CD8-positive, alpha-beta memory T cell (primary cell): ENCODE measurements around the gene DPYD. TPM values are rescaled to one million over a fixed set of nuclear protein-coding genes. Genes with fewer than 3 reads are reported as not detected.
A peak's percentile ranks its signal among the peaks of the same experiment; 100 is the strongest.

ENCODE experiments used
- CTCF ChIA-PET: fragments of 350-600 bp; sonication (Branson Sonifier 250); formaldehyde crosslinking; loops from one replicate; lab custom pipeline; 2021; ENCODE audit warnings: antibody characterized with exemption; lab: Charles Lee
- POLR2A ChIA-PET: fragments of 350-600 bp; sonication (Branson Sonifier 250); formaldehyde crosslinking; loops from one replicate; lab custom pipeline; 2021; ENCODE audit warnings: antibody characterized with exemption; lab: Charles Lee
- DNase-seq, 5 donors: peaks; one replicate each; pipeline versions ENCODE4 v3.0.0 to v3.0.0-alpha.2; 2020 to 2022; ENCODE audit warnings: mixed read lengths in 1 of 5
- H3K27ac ChIP-seq: one replicate; pipeline ENCODE4 v1.7.0; 2013; ENCODE audit warnings: low read depth, mild to moderate bottlenecking, low read length, moderate library complexity
- H3K27me3 ChIP-seq: 2 replicates; pipeline ENCODE4 v1.7.0; 2013; ENCODE audit warnings: low read length, mild to moderate bottlenecking; ENCODE audit not compliant: insufficient read depth, poor library complexity, severe bottlenecking
- H3K36me3 ChIP-seq: 2 replicates; pipeline ENCODE4 v1.7.0; 2013; ENCODE audit warnings: mild to moderate bottlenecking, low read length, moderate library complexity; ENCODE audit not compliant: insufficient read depth
- H3K4me1 ChIP-seq: 2 replicates; pipeline ENCODE4 v1.7.0; 2013; ENCODE audit warnings: mild to moderate bottlenecking, low read length, moderate library complexity; ENCODE audit not compliant: insufficient read depth
- H3K4me3 ChIP-seq: 2 replicates; pipeline ENCODE4 v1.7.0; 2013; ENCODE audit warnings: mild to moderate bottlenecking, low read length
- H3K9me3 ChIP-seq: 2 replicates; pipeline ENCODE4 v1.7.0; 2013; ENCODE audit warnings: mild to moderate bottlenecking, low read length
- H3K27ac Mint-ChIP-seq, 8 donors: one replicate each; pipeline ENCODE4 v1.8.0; 2020 to 2021; ENCODE audit warnings: mixed read lengths in 8 of 8, mild to moderate bottlenecking in 6 of 8, inconsistent platforms in 3 of 8, moderate library complexity in 3 of 8
- H3K27me3 Mint-ChIP-seq, 2 donors: one replicate each; pipeline ENCODE4 v1.8.0; 2020 to 2021; ENCODE audit warnings: mixed read lengths in 2 of 2, mild to moderate bottlenecking in 1 of 2, moderate library complexity in 1 of 2
- H3K36me3 Mint-ChIP-seq, 3 donors: one replicate each; pipeline ENCODE4 v1.8.0; 2020 to 2021; ENCODE audit warnings: mixed read lengths in 3 of 3, inconsistent platforms in 1 of 3, mild to moderate bottlenecking in 1 of 3
- H3K4me1 Mint-ChIP-seq, 3 donors: one replicate each; pipeline ENCODE4 v1.8.0; 2020 to 2021; ENCODE audit warnings: mixed read lengths in 3 of 3, inconsistent platforms in 1 of 3, mild to moderate bottlenecking in 1 of 3
- H3K4me3 Mint-ChIP-seq, 7 donors: one replicate each; pipeline ENCODE4 v1.8.0; 2020 to 2021; ENCODE audit warnings: mixed read lengths in 7 of 7, mild to moderate bottlenecking in 6 of 7, moderate library complexity in 4 of 7, inconsistent platforms in 2 of 7
- H3K9me3 Mint-ChIP-seq, 5 donors: one replicate each; pipeline ENCODE4 v1.8.0; 2020 to 2022; ENCODE audit warnings: mixed read lengths in 5 of 5, mild to moderate bottlenecking in 3 of 5, moderate library complexity in 2 of 5, inconsistent platforms in 1 of 5
- polyA plus RNA-seq: library from polyadenylated mRNA; unstranded; fragments of 300-500 nt; fragmentation: Illumina TruSeq; gene quantifications from one replicate; pipeline ENCODE4 v1.2.3, GENCODE V29; 2021
- total RNA-seq, 2 experiments: library from RNA; stranded (reverse); gene quantifications; one replicate each; pipeline ENCODE4 v1.2.3, GENCODE V29; 2021

Gene DPYD
- total and polyA plus RNA-seq, 3 experiments from 2014 or later: 9.6 to 43.9 (median 10.3) TPM

GRCh38 chr1:97277891-97278654 lies 642.8 kb downstream of the DPYD start:
- H3K36me3 Mint-ChIP-seq: peaks cover 29 to 61% (median 45%) of the 10 kb centered on the region in 3 donors
- Histone ChIP-seq H3K4me1 (no peaks in the 10 kb centered on the region), H3K36me3 (peaks cover 4% of the 10 kb centered on the region), H3K27me3 (no peaks in the 10 kb centered on the region), H3K27ac (no peak overlapping the region), H3K9me3 (no peaks in the 10 kb centered on the region), H3K4me3 (no peak overlapping the region)
- H3K9me3 Mint-ChIP-seq: peaks cover 0 to 5% (median 3%) of the 10 kb centered on the region in 5 donors
- no peak overlapping the region for H3K27ac Mint-ChIP-seq
- H3K4me1 Mint-ChIP-seq: peaks cover 0 to 2% (median 0%) of the 10 kb centered on the region in 3 donors
- no peak overlapping the region for H3K4me3 Mint-ChIP-seq
- ChIA-PET CTCF (no interaction called here), POLR2A (no interaction called here)
- DNase-seq: no peak
- H3K27me3 Mint-ChIP-seq: no peaks in the 10 kb centered on the region

GRCh38 chr1:97271916-97272788 lies 648.7 kb downstream of the DPYD start:
- Histone ChIP-seq H3K27ac (no peak overlapping the region), H3K36me3 (peaks cover 4% of the 10 kb centered on the region), H3K27me3 (no peaks in the 10 kb centered on the region), H3K4me1 (no peaks in the 10 kb centered on the region), H3K9me3 (no peaks in the 10 kb centered on the region), H3K4me3 (no peak overlapping the region)
- ChIA-PET CTCF (no interaction called here), POLR2A (no interaction called here)
- Mint-ChIP-seq H3K4me3 (no peak overlapping the region), H3K27me3 (no peaks in the 10 kb centered on the region), H3K27ac (peak overlapping the region in 1 of 8 donors; percentile 62), H3K4me1 (no peaks in the 10 kb centered on the region), H3K9me3 (peaks cover 0 to 3% (median under 1%) of the 10 kb centered on the region in 5 donors), H3K36me3 (peaks cover 24 to 64% (median 43%) of the 10 kb centered on the region in 3 donors)
- no peak for DNase-seq

GRCh38 chr1:97270508-97271307 lies 650.1 kb downstream of the DPYD start:
- Histone ChIP-seq H3K9me3 (no peaks in the 10 kb centered on the region), H3K4me3 (no peak overlapping the region), H3K27ac (no peak overlapping the region), H3K4me1 (no peaks in the 10 kb centered on the region), H3K27me3 (no peaks in the 10 kb centered on the region), H3K36me3 (peaks cover 4% of the 10 kb centered on the region)
- Mint-ChIP-seq H3K4me3 (no peak overlapping the region), H3K4me1 (no peaks in the 10 kb centered on the region), H3K27ac (no peak overlapping the region), H3K9me3 (peaks cover 0 to 2% (median 0%) of the 10 kb centered on the region in 5 donors), H3K36me3 (peaks cover 20 to 51% (median 32%) of the 10 kb centered on the region in 3 donors), H3K27me3 (no peaks in the 10 kb centered on the region)
- ChIA-PET POLR2A (no interaction called here), CTCF (no interaction called here)
- no peak for DNase-seq

GRCh38 chr1:97265630-97266029 lies 655.2 kb downstream of the DPYD start:
- Histone ChIP-seq H3K4me3 (no peak overlapping the region), H3K27me3 (no peaks in the 10 kb centered on the region), H3K4me1 (no peaks in the 10 kb centered on the region), H3K9me3 (no peaks in the 10 kb centered on the region), H3K36me3 (no peaks in the 10 kb centered on the region), H3K27ac (no peak overlapping the region)
- peaks cover 0 to 2% (median 0%) of the 10 kb centered on the region in 5 donors for H3K9me3 Mint-ChIP-seq
- no peak for DNase-seq
- ChIA-PET CTCF (no interaction called here), POLR2A (no interaction called here)
- H3K36me3 Mint-ChIP-seq: peaks cover 16 to 32% (median 18%) of the 10 kb centered on the region in 3 donors
- no peaks in the 10 kb centered on the region for H3K4me1 Mint-ChIP-seq
- H3K27ac Mint-ChIP-seq: no peak overlapping the region
- no peaks in the 10 kb centered on the region for H3K27me3 Mint-ChIP-seq
- H3K4me3 Mint-ChIP-seq: no peak overlapping the region

GRCh38 chr1:97262842-97263241 lies 658.0 kb downstream of the DPYD start:
- Histone ChIP-seq H3K27ac (no peak overlapping the region), H3K27me3 (no peaks in the 10 kb centered on the region), H3K4me1 (no peaks in the 10 kb centered on the region), H3K4me3 (no peak overlapping the region), H3K9me3 (no peaks in the 10 kb centered on the region), H3K36me3 (no peaks in the 10 kb centered on the region)
- DNase-seq: no peak
- no peaks in the 10 kb centered on the region for H3K4me1 Mint-ChIP-seq
- H3K36me3 Mint-ChIP-seq: peaks cover 9 to 12% (median 9%) of the 10 kb centered on the region in 3 donors
- no peaks in the 10 kb centered on the region for H3K27me3 Mint-ChIP-seq
- peaks cover 0 to 2% (median 0%) of the 10 kb centered on the region in 5 donors for H3K9me3 Mint-ChIP-seq
- ChIA-PET POLR2A (no interaction called here), CTCF (no interaction called here)
- H3K4me3 Mint-ChIP-seq: no peak overlapping the region
- H3K27ac Mint-ChIP-seq: no peak overlapping the region

GRCh38 chr1:97258597-97258996 lies 662.2 kb downstream of the DPYD start:
- peaks cover 0 to 8% (median 6%) of the 10 kb centered on the region in 3 donors for H3K36me3 Mint-ChIP-seq
- Histone ChIP-seq H3K36me3 (no peaks in the 10 kb centered on the region), H3K27me3 (no peaks in the 10 kb centered on the region), H3K4me1 (no peaks in the 10 kb centered on the region), H3K27ac (no peak overlapping the region), H3K4me3 (no peak overlapping the region), H3K9me3 (no peaks in the 10 kb centered on the region)
- H3K9me3 Mint-ChIP-seq: no peaks in the 10 kb centered on the region
- H3K27me3 Mint-ChIP-seq: no peaks in the 10 kb centered on the region
- H3K4me1 Mint-ChIP-seq: peaks cover 0 to 9% (median 5%) of the 10 kb centered on the region in 3 donors
- H3K27ac Mint-ChIP-seq: no peak overlapping the region
- POLR2A ChIA-PET: no interaction called here
- no peak for DNase-seq
- CTCF ChIA-PET: no interaction called here
- H3K4me3 Mint-ChIP-seq: no peak overlapping the region

- H3K27ac ChIP-seq: no peak overlapping the region
- DNase-seq: no peak
- POLR2A ChIA-PET: no interaction called here
- no peaks in the 10 kb centered on the region for H3K36me3 ChIP-seq
- no peaks in the 10 kb centered on the region for H3K9me3 ChIP-seq
- CTCF ChIA-PET: no interaction called here
- no peak overlapping the region for H3K4me3 Mint-ChIP-seq
- no peaks in the 10 kb centered on the region for H3K4me1 ChIP-seq
- peaks cover 0 to 9% (median 5%) of the 10 kb centered on the region in 3 donors for H3K4me1 Mint-ChIP-seq
- H3K9me3 Mint-ChIP-seq: no peaks in the 10 kb centered on the region
- no peaks in the 10 kb centered on the region for H3K27me3 ChIP-seq
- peaks cover 6 to 24% (median 9%) of the 10 kb centered on the region in 3 donors for H3K36me3 Mint-ChIP-seq
- H3K27me3 Mint-ChIP-seq: peaks cover 0 to 1% of the 10 kb centered on the region in 2 donors
- H3K27ac Mint-ChIP-seq: peak overlapping the region in 1 of 8 donors; percentile 50
- no peak overlapping the region for H3K4me3 ChIP-seq
These were observed 665.9 kb downstream of the DPYD start for GRCh38 chr1:97254731-97255463.
